Neural progenitor cell (in vitro differentiated cells): ENCODE results near the gene CHMP4B.

Experiments used
- EZH2 ChIP-seq: fragments of 200-600 bp; sonication (generic); IDR thresholded peaks from 2 replicates; pipeline ENCODE4 v1.6.1; 2017; ENCODE audit warnings: antibody characterized with exemption, mild to moderate bottlenecking, moderate library complexity
- EZH2phosphoT487 ChIP-seq: fragments of 200-600 bp; sonication (generic); IDR thresholded peaks from 2 replicates; pipeline ENCODE4 v1.6.1; 2017; ENCODE audit warnings: antibody characterized with exemption
- TF ChIP-seq, protein P1 (sequence below): fragments of 200-600 bp; sonication (generic); IDR thresholded peaks from 2 replicates; pipeline ENCODE4 v1.5.1; 2017; ENCODE audit warnings: antibody characterized with exemption, mild to moderate bottlenecking

DNA sequence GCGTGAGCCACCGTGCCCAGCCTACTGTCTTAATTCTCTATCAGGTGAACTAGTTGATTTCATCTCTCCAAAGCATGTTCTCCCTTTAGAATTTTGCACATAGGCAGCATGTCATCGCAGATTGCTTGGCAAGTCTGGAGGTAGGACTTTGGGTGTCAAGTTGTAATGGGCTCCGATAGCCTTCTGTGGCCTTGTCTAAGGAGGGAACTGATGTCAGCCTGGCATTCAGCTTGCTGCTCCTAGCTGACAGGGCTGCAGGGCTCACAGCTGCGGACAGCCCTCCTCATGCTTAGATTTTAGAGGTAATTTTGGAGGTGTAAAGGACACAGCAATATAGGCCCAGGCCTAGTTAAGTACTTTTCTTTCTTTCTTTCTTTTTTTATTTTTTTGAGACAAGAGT is 11.3 kb downstream of the CHMP4B start:
- no peak for TF ChIP-seq EZH2
- TF ChIP-seq, protein P1, sequence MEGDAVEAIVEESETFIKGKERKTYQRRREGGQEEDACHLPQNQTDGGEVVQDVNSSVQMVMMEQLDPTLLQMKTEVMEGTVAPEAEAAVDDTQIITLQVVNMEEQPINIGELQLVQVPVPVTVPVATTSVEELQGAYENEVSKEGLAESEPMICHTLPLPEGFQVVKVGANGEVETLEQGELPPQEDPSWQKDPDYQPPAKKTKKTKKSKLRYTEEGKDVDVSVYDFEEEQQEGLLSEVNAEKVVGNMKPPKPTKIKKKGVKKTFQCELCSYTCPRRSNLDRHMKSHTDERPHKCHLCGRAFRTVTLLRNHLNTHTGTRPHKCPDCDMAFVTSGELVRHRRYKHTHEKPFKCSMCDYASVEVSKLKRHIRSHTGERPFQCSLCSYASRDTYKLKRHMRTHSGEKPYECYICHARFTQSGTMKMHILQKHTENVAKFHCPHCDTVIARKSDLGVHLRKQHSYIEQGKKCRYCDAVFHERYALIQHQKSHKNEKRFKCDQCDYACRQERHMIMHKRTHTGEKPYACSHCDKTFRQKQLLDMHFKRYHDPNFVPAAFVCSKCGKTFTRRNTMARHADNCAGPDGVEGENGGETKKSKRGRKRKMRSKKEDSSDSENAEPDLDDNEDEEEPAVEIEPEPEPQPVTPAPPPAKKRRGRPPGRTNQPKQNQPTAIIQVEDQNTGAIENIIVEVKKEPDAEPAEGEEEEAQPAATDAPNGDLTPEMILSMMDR = no peak
- no peak for TF ChIP-seq EZH2phosphoT487
